H9 (cell line): ENCODE results near the gene LRFN2. TPM values are rescaled to one million over a fixed set of nuclear protein-coding genes. Genes with fewer than 3 reads are reported as not detected.

ENCODE experiments used
- DNase-seq: peaks from one replicate; pipeline ENCODE4 v3.0.0-alpha.2; 2017
- H2AFZ ChIP-seq: one replicate; pipeline ENCODE4 v1.6.1; 2013; ENCODE audit warnings: mild to moderate bottlenecking, low read length, control low read depth, moderate library complexity
- H2AK5ac ChIP-seq: 2 replicates; pipeline ENCODE4 v1.6.1; 2013; ENCODE audit warnings: low read length, control low read depth, mixed read lengths; ENCODE audit not compliant: insufficient read length
- H2BK120ac ChIP-seq: one replicate; pipeline ENCODE4 v1.6.1; 2013; ENCODE audit warnings: low read depth, mild to moderate bottlenecking, low read length, control low read depth, inconsistent platforms; ENCODE audit not compliant: poor library complexity, severe bottlenecking
- H2BK12ac ChIP-seq: 2 replicates; pipeline ENCODE4 v1.6.1; 2013; ENCODE audit warnings: low read length, control low read depth, mixed read lengths, low read depth; ENCODE audit not compliant: insufficient read length
- H2BK15ac ChIP-seq: 2 replicates; pipeline ENCODE4 v1.6.1; 2013; ENCODE audit warnings: low read depth, low read length, control low read depth
- H2BK20ac ChIP-seq: one replicate; pipeline ENCODE4 v1.6.1; 2013; ENCODE audit warnings: low read depth, mild to moderate bottlenecking, low read length, control low read depth, inconsistent platforms; ENCODE audit not compliant: poor library complexity, severe bottlenecking
- H2BK5ac ChIP-seq: 2 replicates; pipeline ENCODE4 v1.6.1; 2013; ENCODE audit warnings: low read length, control low read depth, mixed read lengths; ENCODE audit not compliant: insufficient read length
- H3K14ac ChIP-seq: 2 replicates; pipeline ENCODE4 v1.6.1; 2013; ENCODE audit warnings: low read length, control low read depth; ENCODE audit not compliant: insufficient read depth
- H3K18ac ChIP-seq: 2 replicates; pipeline ENCODE4 v1.6.1; 2013; ENCODE audit warnings: low read depth, mild to moderate bottlenecking, mixed read lengths, low read length, control low read depth; ENCODE audit not compliant: insufficient read length
- H3K23ac ChIP-seq: 2 replicates; pipeline ENCODE4 v1.6.1; 2013; ENCODE audit warnings: low read length, control low read depth, mixed read lengths, low read depth; ENCODE audit not compliant: insufficient read length
- H3K23me2 ChIP-seq: 2 replicates; pipeline ENCODE4 v1.6.1; 2013; ENCODE audit warnings: low read depth, mild to moderate bottlenecking, mixed read lengths, low read length, control low read depth; ENCODE audit not compliant: insufficient read length, poor library complexity, severe bottlenecking
- H3K27ac ChIP-seq: 2 replicates; pipeline ENCODE4 v1.5.1; 2013; ENCODE audit warnings: low read length, control low read depth, mixed read lengths, low read depth; ENCODE audit not compliant: insufficient read length
- H3K27me3 ChIP-seq: 2 replicates; pipeline ENCODE4 v1.6.1; 2013; ENCODE audit warnings: low read length, control low read depth, inconsistent platforms; ENCODE audit not compliant: insufficient read depth
- H3K4ac ChIP-seq: 2 replicates; pipeline ENCODE4 v1.6.1; 2013; ENCODE audit warnings: low read depth, mild to moderate bottlenecking, control low read depth, inconsistent platforms, low read length, moderate library complexity
- H3K4me1 ChIP-seq: 2 replicates; pipeline ENCODE4 v1.6.1; 2013; ENCODE audit warnings: low read length, control low read depth, inconsistent platforms; ENCODE audit not compliant: insufficient read depth
- H3K4me2 ChIP-seq: 2 replicates; pipeline ENCODE4 v1.6.1; 2013; ENCODE audit warnings: low read length, control low read depth, mixed read lengths; ENCODE audit not compliant: insufficient read length, insufficient read depth
- H3K56ac ChIP-seq: 2 replicates; pipeline ENCODE4 v1.6.1; 2013; ENCODE audit warnings: low read depth, mild to moderate bottlenecking, mixed read lengths, low read length, control low read depth; ENCODE audit not compliant: insufficient read length
- H3K79me1 ChIP-seq: 2 replicates; pipeline ENCODE4 v1.6.1; 2013; ENCODE audit warnings: low read depth, mild to moderate bottlenecking, moderate library complexity, low read length, control low read depth, inconsistent platforms; ENCODE audit not compliant: insufficient read depth, poor library complexity, severe bottlenecking
- H3K79me2 ChIP-seq: 2 replicates; pipeline ENCODE4 v1.6.1; 2013; ENCODE audit warnings: low read length, control low read depth, inconsistent platforms; ENCODE audit not compliant: insufficient read depth
- H3K9ac ChIP-seq: 2 replicates; pipeline ENCODE4 v1.6.1; 2013; ENCODE audit warnings: low read length, control low read depth, mixed read lengths; ENCODE audit not compliant: insufficient read length; ENCODE audit errors: extremely low read depth
- H3K9me3 ChIP-seq: one replicate; pipeline ENCODE4 v1.6.1; 2013; ENCODE audit warnings: low read depth, low read length, inconsistent platforms; ENCODE audit not compliant: control insufficient read depth
- H3T11ph ChIP-seq: one replicate; pipeline ENCODE4 v1.6.1; 2013; ENCODE audit warnings: mild to moderate bottlenecking, low read length, control low read depth, inconsistent platforms
- H4K20me1 ChIP-seq: one replicate; pipeline ENCODE4 v1.6.1; 2013; ENCODE audit not compliant: control insufficient read depth, insufficient read length, insufficient read depth
- H4K5ac ChIP-seq: 2 replicates; pipeline ENCODE4 v1.6.1; 2013; ENCODE audit warnings: low read depth, mild to moderate bottlenecking, mixed read lengths, low read length, control low read depth; ENCODE audit not compliant: insufficient read length
- H4K8ac ChIP-seq: replicated peaks from 2 replicates; pipeline ENCODE4 v1.6.1; 2013; ENCODE audit warnings: low read length, control low read depth, mixed read lengths, low read depth; ENCODE audit not compliant: insufficient read length
- H4K91ac ChIP-seq: 2 replicates; pipeline ENCODE4 v1.6.1; 2013; ENCODE audit warnings: low read depth, mild to moderate bottlenecking, moderate library complexity, mixed read lengths, low read length, control low read depth; ENCODE audit not compliant: insufficient read length
- H3K27ac Mint-ChIP-seq, 3 experiments: 2 replicates in 2 of 3; 3 replicates in 1 of 3; pipeline ENCODE4 v1.8.0; 2020 to 2021; ENCODE audit warnings: mixed read lengths in 3 of 3, mild to moderate bottlenecking in 1 of 3, moderate library complexity in 1 of 3
- H3K27me3 Mint-ChIP-seq: 2 replicates; pipeline ENCODE4 v1.8.0; 2021; ENCODE audit warnings: low read depth, mild to moderate bottlenecking, moderate library complexity, mixed read lengths
- H3K36me3 Mint-ChIP-seq, 3 experiments: 2 replicates in 2 of 3; 3 replicates in 1 of 3; pipeline ENCODE4 v1.8.0; 2020 to 2021; ENCODE audit warnings: low read depth in 3 of 3, mixed read lengths in 3 of 3; ENCODE audit not compliant: insufficient read depth in 1 of 3
- H3K4me1 Mint-ChIP-seq, 2 experiments: 2 replicates each; pipeline ENCODE4 v1.8.0; 2020; ENCODE audit warnings: mixed read lengths in 2 of 2
- H3K4me3 Mint-ChIP-seq, 2 experiments: 2 replicates in 1 of 2; 3 replicates in 1 of 2; pipeline ENCODE4 v1.8.0; 2020 to 2021; ENCODE audit warnings: mild to moderate bottlenecking in 2 of 2, mixed read lengths in 2 of 2, moderate library complexity in 1 of 2
- H3K9me3 Mint-ChIP-seq, 2 experiments: 2 replicates in 1 of 2; 3 replicates in 1 of 2; pipeline ENCODE4 v1.8.0; 2020; ENCODE audit warnings: mild to moderate bottlenecking in 2 of 2, mixed read lengths in 2 of 2, moderate library complexity in 1 of 2
- CTCF ChIP-seq: fragments of 200-600 bp; sonication (generic); conservative IDR thresholded peaks from 3 replicates; pipeline ENCODE4 v1.8.0; 2021; ENCODE audit warnings: antibody characterized with exemption, mild to moderate bottlenecking
- WGBS: extraction: QIAGEN DNeasy Blood & Tissue Kit; methylation state at CpG from one replicate; pipeline ENCODE4 v1.1.7; 2013; ENCODE audit warnings: missing lambda C conversion rate, low lambda C conversion rate, mixed read lengths; ENCODE audit not compliant: insufficient read length; ENCODE audit errors: extremely low coverage; 5-methylcytosine and 5-hydroxymethylcytosine counted together
- total RNA-seq: library from RNA; stranded (reverse); gene quantifications from 2 replicates; pipeline ENCODE4 v1.2.1, GENCODE V29; 2021

The LRFN2 gene
- total RNA-seq, 1 experiment from 2014 or later: 0.11 TPM

DNA sequence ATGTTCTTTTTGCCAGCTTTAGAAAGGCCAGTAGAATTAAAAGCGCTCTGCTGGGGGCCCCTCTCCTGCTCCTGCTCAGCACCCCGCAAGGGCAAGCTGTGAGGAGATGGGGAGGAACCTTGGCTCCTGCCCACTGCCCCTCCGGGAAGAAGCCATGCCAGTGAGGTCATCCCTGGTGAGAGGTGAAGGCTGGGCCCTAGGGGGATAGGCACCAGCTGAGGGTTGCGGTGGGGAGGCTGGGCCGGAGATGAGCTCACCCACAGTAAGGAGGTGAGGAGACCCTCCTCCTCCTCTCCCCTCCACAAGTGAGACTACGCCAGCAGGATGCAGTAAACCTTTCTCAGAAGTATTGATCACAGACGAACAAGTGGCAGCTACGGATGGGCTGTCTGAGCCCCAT, 32.1 kb downstream of the LRFN2 start:
- Histone ChIP-seq H3K9me3 (no peaks in the 10 kb centered on the region), H3K14ac (no peak overlapping the region), H4K91ac (no peak overlapping the region), H3K4me1 (peaks cover 5% of the 10 kb centered on the region; the same call in 1 of the 2 replicates), H2BK120ac (no peak overlapping the region), H3K79me1 (no peaks in the 10 kb centered on the region), H2BK5ac (no peak overlapping the region), H3T11ph (no peak overlapping the region), H3K56ac (no peak overlapping the region), H2BK20ac (no peak overlapping the region), H3K9ac (no peak overlapping the region), H2AK5ac (no peak overlapping the region), H3K27me3 (no peaks in the 10 kb centered on the region), H3K4me2 (no peak overlapping the region), H3K4ac (no peak overlapping the region), H3K23me2 (no peaks in the 10 kb centered on the region), H2BK12ac (no peak overlapping the region), H4K8ac (no peak overlapping the region), H2BK15ac (no peak overlapping the region), H3K79me2 (no peaks in the 10 kb centered on the region), H2AFZ (no peak overlapping the region), H4K5ac (no peak overlapping the region), H3K23ac (no peak overlapping the region), H3K27ac (no peak overlapping the region), H3K18ac (no peak overlapping the region), H4K20me1 (no peaks in the 10 kb centered on the region)
- DNase-seq: no peak
- Mint-ChIP-seq H3K4me3 (no peak overlapping the region), H3K4me1 (peaks cover 51 to 68% of the 10 kb centered on the region in 2 experiments), H3K27me3 (peaks cover 1% of the 10 kb centered on the region; the same call in 1 of the 2 replicates), H3K27ac (no peak overlapping the region), H3K9me3 (no peaks in the 10 kb centered on the region), H3K36me3 (no peaks in the 10 kb centered on the region; a peak in 1 of 7 replicates)
- no peak for TF ChIP-seq CTCF
- WGBS: no CpG with 5 or more reads among the region's 8 CpGs
